ENCODE data around the gene TOMM70.
"Not testable (repeated sequence)": the region's sequence is repeated elsewhere in the genome, so short reads cannot be mapped to it uniquely, and the experiment has no call there.

The TOMM70 gene

GRCh38 chr3:100333970-100334487, 66.9 kb downstream of the TOMM70 start:
- Histone ChIP-seq H3K27ac (peak overlapping the region; percentile 93), H3K4me2 (peak overlapping the region; percentile 89), H3K4me1 (peaks cover 18% of the 10 kb centered on the region)

GRCh38 chr3:100333051-100333450, 67.8 kb downstream of the TOMM70 start:
- Histone ChIP-seq H3K27me3 (no peaks in the 10 kb centered on the region), H3K27ac (no peak overlapping the region), H3K9me3 (no peaks in the 10 kb centered on the region), H3K4me3 (no peak overlapping the region), H3K9ac (no peak overlapping the region), H3K36me3 (no peaks in the 10 kb centered on the region), H3K4me2 (no peak overlapping the region), H3K4me1 (peaks cover 18% of the 10 kb centered on the region), H4K20me1 (0 out of 2 replicates have a peak, but pooled peaks cover 1% of the 10 kb centered on the region)
- TF ChIP-seq Cebpa-rat (IDR thresholded peaks at IDR 0.05) = no peak

More at GRCh38 chr3:100333970-100334487, 66.9 kb downstream of the TOMM70 start:
- no peak for TF ChIP-seq Cebpa-rat (IDR thresholded peaks at IDR 0.05)
- H3K36me3 ChIP-seq = peaks cover 3% of the 10 kb centered on the region
- peak overlapping the region; percentile 91 for H3K9ac ChIP-seq
- no peaks in the 10 kb centered on the region for H3K27me3 ChIP-seq
- no peaks in the 10 kb centered on the region for H3K9me3 ChIP-seq
- H4K20me1 ChIP-seq = 0 out of 2 replicates have a peak, but pooled peaks cover 4% of the 10 kb centered on the region
- peak overlapping the region; percentile 91 for H3K4me3 ChIP-seq

- Histone ChIP-seq H3K9me3 (0 out of 2 replicates have a peak, but pooled peaks cover 7% of the 10 kb centered on the region), H3K36me3 (peaks cover 9% of the 10 kb centered on the region; the same call in 1 of the 2 replicates), H3K27me3 (no peaks in the 10 kb centered on the region), H3K27ac (no peak overlapping the region), H4K20me1 (no peaks in the 10 kb centered on the region), H3K4me2 (no peak overlapping the region), H3K4me3 (no peak overlapping the region), H3K9ac (no peak overlapping the region), H3K4me1 (peaks cover 18% of the 10 kb centered on the region)
- TF ChIP-seq Cebpa-rat (IDR thresholded peaks at IDR 0.05) = no peak
Measured at GRCh38 chr3:100331660-100332059, 69.2 kb downstream of the TOMM70 start.

DNA sequence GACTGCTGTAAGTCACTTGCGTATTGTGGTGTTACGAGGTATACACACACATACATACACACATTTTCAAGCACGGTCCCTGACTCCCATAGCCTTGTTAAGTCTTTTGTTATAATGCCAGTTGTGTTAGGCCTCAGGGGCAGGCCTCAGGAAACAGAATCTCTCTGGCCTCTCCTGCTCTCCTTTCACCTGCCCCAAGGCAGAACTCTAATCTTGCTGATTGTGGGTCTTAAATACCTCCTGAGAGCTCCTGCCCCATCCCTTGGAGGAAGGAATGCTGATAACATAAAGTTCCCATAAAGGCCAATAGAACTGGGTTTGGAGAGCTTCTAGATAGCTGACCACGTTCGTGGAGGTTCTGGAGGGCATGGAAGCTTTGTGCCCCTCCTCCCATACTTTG, 70.2 kb downstream of the TOMM70 start:
- H3K4me1 ChIP-seq = peaks cover 13% of the 10 kb centered on the region
- no peak overlapping the region for H3K27ac ChIP-seq
- no peak for TF ChIP-seq Cebpa-rat (IDR thresholded peaks at IDR 0.05)
- H4K20me1 ChIP-seq = no peaks in the 10 kb centered on the region
- H3K36me3 ChIP-seq = peaks cover 19% of the 10 kb centered on the region; the same call in 1 of the 2 replicates
- H3K4me2 ChIP-seq = no peak overlapping the region
- H3K27me3 ChIP-seq = no peaks in the 10 kb centered on the region
- H3K4me3 ChIP-seq = no peak overlapping the region
- no peak overlapping the region for H3K9ac ChIP-seq
- H3K9me3 ChIP-seq = 0 out of 2 replicates have a peak, but pooled peaks cover 7% of the 10 kb centered on the region

DNA sequence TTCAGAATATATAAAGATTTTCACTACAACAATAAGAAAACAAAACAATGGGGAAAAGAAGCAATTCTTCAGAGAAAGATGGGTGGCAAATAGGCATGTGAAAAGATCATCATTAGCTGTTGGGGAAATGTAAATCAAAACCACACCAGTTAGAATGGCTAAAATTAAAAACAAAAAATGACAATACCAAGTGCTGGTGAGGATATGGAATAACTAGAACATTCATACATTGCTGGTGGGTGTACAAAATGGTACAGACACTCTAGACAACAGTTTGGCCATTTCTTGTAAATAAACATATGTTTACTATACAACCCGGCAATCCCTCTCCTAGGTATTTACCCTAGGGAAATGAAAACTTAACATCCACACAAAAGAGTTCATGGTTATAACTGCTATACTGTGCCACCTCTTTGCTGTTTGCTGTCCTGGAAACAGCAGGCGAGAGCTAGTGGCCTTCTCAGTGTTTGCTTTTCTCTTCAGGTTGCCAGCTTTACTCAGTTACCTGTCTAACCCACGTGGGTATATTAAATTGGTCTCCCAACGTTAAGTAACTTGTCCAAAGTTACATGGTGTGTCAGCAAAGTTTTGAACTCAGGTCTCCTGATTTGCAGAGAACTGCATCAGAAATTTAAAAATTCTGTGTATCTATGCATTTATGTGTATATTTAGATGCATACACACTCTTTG, 70.9 kb downstream of the TOMM70 start:
- peaks cover 25% of the 10 kb centered on the region; the same call in 1 of the 2 replicates for H3K36me3 ChIP-seq
- H3K9me3 ChIP-seq = 0 out of 2 replicates have a peak, but pooled peaks cover 7% of the 10 kb centered on the region
- no peak overlapping the region for H3K9ac ChIP-seq
- H3K4me1 ChIP-seq = peaks cover 6% of the 10 kb centered on the region
- no peak overlapping the region for H3K4me2 ChIP-seq
- H3K27me3 ChIP-seq = no peaks in the 10 kb centered on the region
- no peaks in the 10 kb centered on the region for H4K20me1 ChIP-seq
- no peak overlapping the region for H3K27ac ChIP-seq
- no peak overlapping the region for H3K4me3 ChIP-seq
- no peak for TF ChIP-seq Cebpa-rat (IDR thresholded peaks at IDR 0.05)

DNA sequence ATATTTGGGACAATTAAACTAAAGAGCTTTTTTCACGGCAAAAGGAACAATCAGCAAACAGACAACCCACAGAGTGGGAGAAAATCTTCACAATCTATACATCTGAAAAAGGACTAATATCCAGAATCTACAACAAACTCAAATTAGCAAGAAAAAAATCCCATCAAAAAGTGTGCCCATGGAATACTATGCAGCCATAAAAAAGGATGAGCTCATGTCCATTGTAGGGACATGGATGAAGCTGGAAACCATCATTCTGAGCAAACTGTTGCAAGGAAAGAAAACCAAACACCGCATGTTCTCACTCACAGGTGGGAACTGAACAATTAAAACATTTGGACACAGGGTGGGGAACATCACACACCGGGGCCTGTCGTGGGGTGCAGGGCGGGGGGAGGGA, 73.5 kb downstream of the TOMM70 start:
- peaks cover 27% of the 10 kb centered on the region; the same call in 1 of the 2 replicates for H3K36me3 ChIP-seq
- H3K9ac ChIP-seq, H3K4me3 ChIP-seq, H3K9me3 ChIP-seq, H3K27me3 ChIP-seq, H4K20me1 ChIP-seq, H3K27ac ChIP-seq, H3K4me1 ChIP-seq, H3K4me2 ChIP-seq: not testable (repeated sequence)

GRCh38 chr3:100325827-100326226, 75.1 kb downstream of the TOMM70 start:
- Histone ChIP-seq H3K4me1 (no peaks in the 10 kb centered on the region), H4K20me1 (no peaks in the 10 kb centered on the region), H3K9me3 (0 out of 2 replicates have a peak, but pooled peaks cover 7% of the 10 kb centered on the region), H3K9ac (no peak overlapping the region), H3K4me3 (no peak overlapping the region), H3K27ac (no peak overlapping the region), H3K36me3 (peaks cover 37% of the 10 kb centered on the region), H3K27me3 (no peaks in the 10 kb centered on the region), H3K4me2 (no peak overlapping the region)
- no peak for TF ChIP-seq Cebpa-rat (IDR thresholded peaks at IDR 0.05)

GRCh38 chr3:100324044-100324443, 76.8 kb downstream of the TOMM70 start:
- no peak overlapping the region for H3K9ac ChIP-seq
- H3K4me3 ChIP-seq = no peak overlapping the region
- no peaks in the 10 kb centered on the region for H4K20me1 ChIP-seq
- TF ChIP-seq Cebpa-rat (IDR thresholded peaks at IDR 0.05) = no peak
- peaks cover 49% of the 10 kb centered on the region for H3K36me3 ChIP-seq
- no peaks in the 10 kb centered on the region for H3K27me3 ChIP-seq
- no peak overlapping the region for H3K27ac ChIP-seq
- no peak overlapping the region for H3K4me2 ChIP-seq
- H3K4me1 ChIP-seq = no peaks in the 10 kb centered on the region
- H3K9me3 ChIP-seq = 0 out of 2 replicates have a peak, but pooled peaks cover 7% of the 10 kb centered on the region

DNA sequence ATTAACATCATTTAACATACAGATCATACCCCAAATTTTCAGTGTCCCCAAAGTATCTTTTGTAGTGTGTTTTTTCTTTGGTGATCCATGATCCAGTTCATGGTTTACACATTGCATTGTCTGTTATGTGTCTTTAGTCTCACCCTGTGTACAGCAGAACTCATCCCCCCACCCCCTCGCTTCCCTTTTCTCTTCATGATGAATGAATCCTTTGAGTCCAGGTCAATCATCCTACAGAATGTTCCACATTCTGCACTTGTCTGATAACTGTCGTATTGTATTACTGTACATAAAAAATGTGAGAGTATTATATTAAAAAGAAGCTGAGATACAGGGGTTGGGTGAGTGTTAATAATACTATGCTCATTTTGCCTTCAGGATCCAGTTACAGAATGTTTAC, 80.9 kb downstream of the TOMM70 start:
- H3K36me3 ChIP-seq = peaks cover 31% of the 10 kb centered on the region
- H3K9ac ChIP-seq = no peak overlapping the region
- no peaks in the 10 kb centered on the region for H4K20me1 ChIP-seq
- H3K4me3 ChIP-seq = no peak overlapping the region
- H3K27ac ChIP-seq = no peak overlapping the region
- no peak overlapping the region for H3K4me2 ChIP-seq
- H3K4me1 ChIP-seq = 0 out of 2 replicates have a peak, but pooled peaks cover 3% of the 10 kb centered on the region
- no peaks in the 10 kb centered on the region for H3K27me3 ChIP-seq
- TF ChIP-seq Cebpa-rat (IDR thresholded peaks at IDR 0.05) = no peak
- no peaks in the 10 kb centered on the region for H3K9me3 ChIP-seq

DNA sequence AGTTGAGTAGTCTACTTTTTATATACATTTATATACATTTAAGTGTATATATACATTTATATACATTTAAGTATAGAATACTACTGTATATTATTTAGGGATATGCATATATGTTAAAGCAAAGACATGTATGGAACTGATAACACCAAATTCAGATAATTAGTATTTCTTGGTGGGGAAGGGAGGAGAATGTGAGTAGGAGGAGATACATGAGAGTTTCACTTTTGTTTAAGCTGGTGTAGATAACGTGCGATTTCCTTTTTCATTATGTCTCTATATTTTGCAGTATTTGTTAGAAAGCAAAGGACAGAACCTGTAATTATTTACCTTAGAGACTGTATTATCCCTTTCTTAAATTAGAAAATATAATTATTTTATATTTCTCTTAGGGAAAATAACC, 83.0 kb downstream of the TOMM70 start:
- Histone ChIP-seq H3K4me2 (no peak overlapping the region), H3K9ac (no peak overlapping the region), H3K9me3 (no peaks in the 10 kb centered on the region), H3K4me3 (no peak overlapping the region), H3K27me3 (no peaks in the 10 kb centered on the region), H3K36me3 (peaks cover 33% of the 10 kb centered on the region), H4K20me1 (no peaks in the 10 kb centered on the region), H3K27ac (no peak overlapping the region), H3K4me1 (0 out of 2 replicates have a peak, but pooled peaks cover 3% of the 10 kb centered on the region)
- no peak for TF ChIP-seq Cebpa-rat (IDR thresholded peaks at IDR 0.05)

Measured in BLaER1 (cell line).